Measurements from ENCODE around the gene FAM3B.
A peak's percentile ranks its signal among the peaks of the same experiment; 100 is the strongest.

Gene FAM3B

GRCh38 chr21:41369105-41369919, 52.7 kb downstream of the FAM3B start:
- peak; percentile 48 to 66 (median 59) for DNase-seq

- DNase-seq = peak; percentile 11 to 62 (median 54)
Observed at GRCh38 chr21:41369920-41370839, 53.6 kb downstream of the FAM3B start.

GRCh38 chr21:41370840-41371684, 54.5 kb downstream of the FAM3B start:
- DNase-seq = peak in 1 of 3 donors; percentile 20

GRCh38 chr21:41371685-41372030, 55.1 kb downstream of the FAM3B start:
- no peak for DNase-seq

GRCh38 chr21:41373253-41373652, 56.7 kb downstream of the FAM3B start:
- DNase-seq = peak in 1 of 3 donors; percentile 2

- DNase-seq = peak in 1 of 3 donors; percentile 2
Observed at GRCh38 chr21:41373763-41374162, 57.2 kb downstream of the FAM3B start.

GRCh38 chr21:41374177-41374712, 57.6 kb downstream of the FAM3B start:
- DNase-seq = peak in 1 of 3 donors; percentile 7

GRCh38 chr21:41374867-41375533, 58.4 kb downstream of the FAM3B start:
- DNase-seq = peak in 1 of 3 donors; percentile 17

- peak in 1 of 3 donors; percentile 9 for DNase-seq
Observed at GRCh38 chr21:41375875-41376274, 59.3 kb downstream of the FAM3B start.

GRCh38 chr21:41377715-41378114, 61.1 kb downstream of the FAM3B start:
- DNase-seq = peak in 1 of 3 donors; percentile 1

- peak in 1 of 3 donors; percentile 2 for DNase-seq
Observed at GRCh38 chr21:41378849-41379248, 62.2 kb downstream of the FAM3B start.

GRCh38 chr21:41379901-41380300, 63.3 kb downstream of the FAM3B start:
- no peak for DNase-seq

- peak in 1 of 3 donors; percentile 29 for DNase-seq
Observed at GRCh38 chr21:41381731-41382130, 65.1 kb downstream of the FAM3B start.

GRCh38 chr21:41387042-41387819, 70.6 kb downstream of the FAM3B start:
- no peak for DNase-seq

GRCh38 chr21:41387824-41388223, 71.2 kb downstream of the FAM3B start:
- no peak for DNase-seq

- no peak for DNase-seq
Observed at GRCh38 chr21:41388259-41388658, 71.7 kb downstream of the FAM3B start.

GRCh38 chr21:41390043-41390639, 73.5 kb downstream of the FAM3B start:
- DNase-seq = no peak

GRCh38 chr21:41393876-41394465, 77.4 kb downstream of the FAM3B start:
- DNase-seq = no peak

- DNase-seq = peak; percentile 71 to 74 (median 72)
Observed at GRCh38 chr21:41396558-41397075, 80.0 kb downstream of the FAM3B start.

- DNase-seq = peak; percentile 50 to 70 (median 61)
Observed at GRCh38 chr21:41397471-41397891, 80.9 kb downstream of the FAM3B start.

Data from suppressor macrophage treated with lipopolysaccharide for 1 hour (primary cell).